Mammary epithelial cell (primary cell): Measurements from ENCODE around the gene HIKESHI.

ENCODE experiments used
- EZH2 ChIP-seq: IDR thresholded peaks from 2 replicates; pipeline ENCODE4 v1.6.1; 2012; ENCODE audit warnings: low read length, inconsistent platforms, borderline replicate concordance
- TF ChIP-seq, protein P1 (sequence below), 2 donors: IDR thresholded peaks in 1 of 2; conservative IDR thresholded peaks in 1 of 2; 2 replicates each; pipeline ENCODE4 v1.5.1; 2011 to 2012; ENCODE audit warnings: inconsistent platforms in 2 of 2, low read length in 2 of 2, mild to moderate bottlenecking in 2 of 2, control low read depth in 1 of 2, low read depth in 1 of 2; ENCODE audit not compliant: insufficient read depth in 1 of 2; ENCODE audit errors: extremely low read depth in 1 of 2

DNA sequence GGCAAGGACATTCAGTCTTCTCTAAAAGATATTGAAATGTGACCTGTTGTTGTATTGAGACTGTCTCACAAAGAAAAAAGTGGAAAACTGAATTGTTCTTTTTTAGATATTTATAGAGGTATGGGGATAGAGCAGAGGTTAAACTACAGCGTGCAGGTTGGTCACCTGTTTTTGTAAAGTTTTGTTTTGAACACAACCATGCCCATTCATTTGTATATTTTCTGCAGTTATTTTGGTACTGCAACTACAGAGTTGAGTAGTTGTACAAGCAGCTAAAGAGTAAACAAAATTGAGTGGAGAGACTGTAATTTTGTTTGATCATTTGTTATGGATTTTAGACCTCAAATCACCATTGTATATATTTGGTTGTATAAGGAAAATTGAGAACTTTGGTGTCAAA lies 46.1 kb upstream of the HIKESHI start:
- TF ChIP-seq, protein P1, sequence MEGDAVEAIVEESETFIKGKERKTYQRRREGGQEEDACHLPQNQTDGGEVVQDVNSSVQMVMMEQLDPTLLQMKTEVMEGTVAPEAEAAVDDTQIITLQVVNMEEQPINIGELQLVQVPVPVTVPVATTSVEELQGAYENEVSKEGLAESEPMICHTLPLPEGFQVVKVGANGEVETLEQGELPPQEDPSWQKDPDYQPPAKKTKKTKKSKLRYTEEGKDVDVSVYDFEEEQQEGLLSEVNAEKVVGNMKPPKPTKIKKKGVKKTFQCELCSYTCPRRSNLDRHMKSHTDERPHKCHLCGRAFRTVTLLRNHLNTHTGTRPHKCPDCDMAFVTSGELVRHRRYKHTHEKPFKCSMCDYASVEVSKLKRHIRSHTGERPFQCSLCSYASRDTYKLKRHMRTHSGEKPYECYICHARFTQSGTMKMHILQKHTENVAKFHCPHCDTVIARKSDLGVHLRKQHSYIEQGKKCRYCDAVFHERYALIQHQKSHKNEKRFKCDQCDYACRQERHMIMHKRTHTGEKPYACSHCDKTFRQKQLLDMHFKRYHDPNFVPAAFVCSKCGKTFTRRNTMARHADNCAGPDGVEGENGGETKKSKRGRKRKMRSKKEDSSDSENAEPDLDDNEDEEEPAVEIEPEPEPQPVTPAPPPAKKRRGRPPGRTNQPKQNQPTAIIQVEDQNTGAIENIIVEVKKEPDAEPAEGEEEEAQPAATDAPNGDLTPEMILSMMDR (conservative IDR thresholded peaks at IDR 0.05 in 1 of 2, IDR thresholded peaks at IDR 0.05 in 1 of 2; ENCODE audit: extremely low read depth in 1 of 2, insufficient read depth in 1 of 2, low read depth in 1 of 2, low read length in 2 of 2), result no peak
- no peak for TF ChIP-seq EZH2
